ENCODE measurements around the gene IL17B.
"Not testable (repeated sequence)": the region's sequence is repeated elsewhere in the genome, so short reads cannot be mapped to it uniquely, and the experiment has no call there.

The IL17B gene

DNA sequence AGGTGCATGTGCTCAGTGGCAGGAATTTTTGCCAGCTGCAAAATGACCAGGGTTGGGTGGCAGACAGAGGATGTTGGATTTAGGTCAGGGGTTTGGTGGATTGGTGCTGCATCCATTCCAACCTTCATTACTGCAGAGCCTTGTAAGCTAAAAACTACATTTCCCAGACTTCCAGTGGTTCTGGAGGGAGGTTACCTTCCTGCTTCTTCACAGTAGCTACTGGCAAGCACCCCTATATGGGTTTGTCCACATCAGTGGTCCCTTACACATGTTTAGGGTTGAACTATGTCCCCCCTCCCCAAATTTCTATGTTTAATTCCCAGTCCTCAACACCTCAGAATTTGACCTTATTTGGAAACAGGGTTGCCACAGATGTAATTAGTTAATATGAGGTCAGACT, 20.7 kb upstream of the IL17B start:
- no peak for FAIRE-seq

DNA sequence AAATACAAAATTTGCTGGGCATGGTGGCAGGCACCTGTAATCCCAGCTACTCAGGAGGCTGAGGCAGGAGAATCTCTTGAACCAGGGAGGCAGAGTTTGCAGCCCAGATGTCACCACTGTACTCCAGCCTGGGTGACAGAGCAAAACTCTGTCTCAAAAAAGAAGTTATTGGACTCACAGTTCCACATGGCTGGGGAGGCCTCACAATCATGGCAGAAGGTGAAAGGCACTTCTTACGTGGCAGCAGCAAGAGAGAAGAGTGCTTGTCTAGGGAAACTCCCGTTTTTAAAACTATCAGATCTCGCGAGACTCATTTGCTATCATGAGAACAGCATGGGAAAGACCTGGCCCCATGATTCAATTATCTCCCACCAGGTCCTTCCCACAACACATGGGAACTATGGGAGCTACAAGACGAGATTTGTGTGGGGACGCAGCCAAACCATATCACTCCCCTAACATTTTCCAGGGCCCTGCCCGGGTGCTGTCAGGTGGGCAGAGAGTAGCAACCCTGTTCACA, 19.7 kb upstream of the IL17B start:
- not testable (repeated sequence) for FAIRE-seq

DNA sequence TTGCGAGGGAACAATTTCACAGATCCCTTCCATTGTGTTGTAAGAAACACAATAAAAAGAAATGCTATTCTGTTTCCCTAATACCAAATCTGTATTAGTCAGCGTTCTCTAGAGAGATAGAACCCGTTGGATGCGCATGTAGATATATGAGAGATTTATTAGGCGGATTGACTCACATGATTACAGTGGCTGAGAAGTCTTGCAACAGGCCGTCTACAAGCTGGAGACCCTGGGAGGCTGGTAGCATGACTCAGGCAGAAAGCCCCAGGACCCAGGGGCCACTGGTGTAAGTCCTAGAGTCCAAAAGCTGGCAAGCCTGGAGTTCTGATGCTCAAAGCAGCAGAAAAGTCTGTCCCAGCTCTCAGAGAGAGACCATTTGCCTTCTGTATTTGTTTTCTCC, 18.4 kb upstream of the IL17B start:
- FAIRE-seq: no peak

DNA sequence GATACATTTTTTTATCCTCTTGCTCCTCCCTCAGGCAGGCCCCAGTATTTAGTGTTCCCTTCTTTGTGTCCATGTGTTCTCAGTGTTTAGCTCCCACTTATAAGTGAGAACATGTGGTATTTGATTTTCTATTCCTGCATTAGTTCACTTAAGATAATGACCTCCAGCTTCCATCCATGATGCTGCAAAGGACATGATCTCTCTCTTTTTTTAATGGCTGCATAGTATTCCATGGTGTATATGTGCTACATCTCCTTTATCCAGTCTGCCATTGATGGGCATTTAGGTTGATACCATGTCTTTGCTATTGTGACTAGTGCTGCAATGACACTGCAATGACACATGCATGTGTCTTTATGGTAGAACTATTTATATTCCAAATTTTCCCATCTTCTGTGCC, 15.9 kb upstream of the IL17B start:
- FAIRE-seq: not testable (repeated sequence)

DNA sequence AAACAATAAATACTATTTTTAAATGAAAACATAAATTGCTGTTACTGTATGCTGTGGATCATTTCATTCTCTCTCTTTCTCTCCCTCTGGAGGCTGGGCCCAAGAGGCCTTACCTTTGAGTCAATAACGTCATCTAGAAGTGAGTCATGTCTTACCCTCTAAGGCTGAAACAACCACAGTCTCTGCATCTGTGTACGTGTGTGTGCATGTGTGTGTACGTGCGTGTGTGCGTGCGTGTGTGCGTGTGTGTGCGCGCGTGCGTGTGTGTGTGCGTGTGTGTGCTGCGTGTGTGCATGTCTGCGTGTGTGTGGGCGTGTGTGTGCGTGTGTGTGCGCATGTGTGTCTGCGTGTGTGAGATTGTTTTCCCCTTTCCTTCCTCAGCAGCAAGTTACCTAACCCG, 13.6 kb upstream of the IL17B start:
- FAIRE-seq: no peak

DNA sequence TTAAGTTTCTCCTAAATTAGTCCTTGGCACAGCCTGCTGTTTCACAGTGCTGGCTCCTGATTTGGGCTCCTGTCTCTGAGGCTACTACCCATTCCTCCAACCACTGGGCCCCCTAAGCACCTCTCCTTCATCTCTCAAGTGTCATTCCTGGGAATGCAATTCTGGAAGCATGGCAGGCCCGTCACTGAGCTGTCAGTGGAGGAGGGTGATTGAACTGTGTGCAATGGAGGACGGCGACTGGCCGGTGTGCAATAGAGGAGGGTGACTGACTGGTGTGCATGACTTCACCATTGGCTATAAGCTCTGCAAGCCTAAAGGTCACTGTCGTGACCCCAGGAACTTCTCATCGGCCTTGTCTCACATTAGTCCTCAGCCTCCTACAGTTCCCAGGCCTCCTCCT, 12.4 kb upstream of the IL17B start:
- no peak for FAIRE-seq

DNA sequence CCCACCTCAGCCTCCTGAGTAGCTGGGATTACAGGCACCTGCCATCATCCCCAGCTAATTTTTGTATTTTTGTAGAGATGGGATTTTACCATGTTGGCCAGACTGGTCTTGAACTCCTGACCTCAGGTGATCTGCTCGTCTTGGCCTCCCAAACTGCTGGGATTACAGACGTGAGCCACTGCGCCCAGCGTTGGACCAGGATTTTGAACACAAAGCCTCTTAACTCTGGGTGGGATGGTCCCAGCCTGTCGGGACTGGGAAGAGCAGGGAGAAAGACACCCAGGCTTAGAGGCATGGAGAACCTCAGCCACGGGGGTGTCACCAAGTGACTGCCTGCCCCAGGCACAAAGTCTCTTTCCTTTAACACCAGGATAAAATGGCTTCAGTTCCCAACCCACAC, 12.0 kb upstream of the IL17B start:
- not testable (repeated sequence) for FAIRE-seq

DNA sequence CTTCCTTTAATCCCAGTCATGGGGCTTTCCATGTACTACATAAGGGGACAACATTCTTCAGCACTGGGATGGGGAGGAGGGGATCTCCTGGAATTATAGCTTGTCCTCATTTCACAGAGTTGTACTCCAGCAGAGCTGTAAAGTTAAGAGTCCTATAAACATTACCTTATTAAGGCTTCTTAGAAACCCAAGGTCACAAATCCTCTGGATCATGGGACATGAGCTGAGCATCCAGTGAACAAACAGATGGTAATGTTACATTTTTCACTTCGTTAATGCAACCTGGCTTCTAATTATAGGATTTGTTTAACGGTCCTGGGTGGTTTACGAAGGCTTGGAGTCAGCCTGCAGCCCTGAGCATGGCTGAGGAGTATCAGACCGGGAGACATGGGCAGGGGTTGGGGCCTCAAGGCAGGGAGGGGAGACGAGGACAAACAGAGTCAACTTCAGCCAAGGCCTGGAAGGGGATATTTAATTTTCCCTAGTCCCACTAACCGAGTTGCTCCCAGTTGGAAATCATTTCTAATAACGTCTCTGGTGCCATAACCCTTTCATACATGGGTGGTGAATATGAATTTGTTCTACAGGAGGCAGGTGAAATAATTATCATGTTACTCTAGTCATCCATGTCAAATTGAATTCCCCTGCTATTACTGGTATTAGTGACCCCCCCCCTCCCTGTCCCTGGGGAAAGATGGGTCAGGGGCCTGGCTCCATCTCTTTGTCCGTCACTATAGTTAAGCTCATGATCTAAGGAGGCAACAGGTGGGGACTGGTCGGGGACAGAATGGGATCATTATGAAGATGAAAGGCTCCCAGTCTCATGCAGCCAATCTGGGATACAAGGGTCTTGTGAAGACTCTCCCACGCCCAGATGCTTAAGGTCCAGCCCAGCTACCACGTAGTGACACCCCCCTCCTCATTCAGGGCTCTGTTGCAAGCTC, 10.7 kb upstream of the IL17B start:
- FAIRE-seq: no peak

DNA sequence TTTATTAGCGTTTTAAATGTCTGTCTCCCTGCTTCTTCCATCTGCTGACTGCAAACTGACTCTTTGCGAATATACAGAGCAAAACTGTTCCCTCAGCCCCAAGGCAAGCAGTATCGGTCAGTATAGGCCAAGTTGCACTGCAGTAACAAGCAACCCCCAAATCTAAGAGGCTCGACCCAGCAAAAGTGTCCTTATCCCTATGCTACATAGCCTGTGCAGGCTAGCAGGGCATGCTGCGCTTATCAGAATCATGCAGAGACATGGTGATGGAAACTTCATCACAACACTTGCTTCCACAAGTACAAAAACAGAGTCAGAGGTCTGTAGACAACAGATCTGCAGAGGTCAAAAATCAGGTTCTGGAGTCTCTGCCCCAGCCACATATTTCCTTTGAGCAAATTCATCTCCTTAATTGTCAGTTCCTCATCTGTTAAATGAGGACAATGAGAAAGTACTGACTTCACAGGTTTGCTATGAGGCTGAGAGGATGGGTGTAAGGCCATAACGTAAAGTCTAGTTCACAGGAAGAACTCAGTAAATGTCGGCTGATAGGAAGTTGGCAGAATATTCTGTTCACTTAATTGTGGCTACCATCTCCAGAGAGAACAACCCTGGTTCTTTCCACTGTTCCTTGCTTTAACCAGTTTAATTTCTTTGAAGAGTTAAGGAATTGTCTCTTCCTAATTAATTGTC, 9.6 kb upstream of the IL17B start:
- FAIRE-seq: no peak

DNA sequence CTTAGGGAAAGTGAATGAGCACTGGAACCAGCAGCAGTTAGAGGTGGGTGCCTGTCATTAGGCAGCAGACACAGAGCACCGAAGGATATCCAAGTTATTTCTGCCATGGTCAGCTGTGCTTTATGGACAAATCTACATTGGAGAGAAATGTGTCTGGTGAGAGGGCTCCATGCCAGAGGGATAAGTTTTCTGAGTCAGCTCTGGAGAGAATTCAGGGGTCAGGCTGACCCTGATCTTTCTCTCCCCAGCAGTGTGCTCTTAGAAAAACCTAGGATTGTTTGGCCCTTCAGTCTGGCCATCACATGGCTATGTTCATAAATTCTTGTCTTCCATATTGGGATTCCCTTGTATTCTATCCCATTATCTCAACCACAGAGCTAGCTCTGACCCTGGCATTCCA, 8.9 kb upstream of the IL17B start:
- FAIRE-seq: no peak

DNA sequence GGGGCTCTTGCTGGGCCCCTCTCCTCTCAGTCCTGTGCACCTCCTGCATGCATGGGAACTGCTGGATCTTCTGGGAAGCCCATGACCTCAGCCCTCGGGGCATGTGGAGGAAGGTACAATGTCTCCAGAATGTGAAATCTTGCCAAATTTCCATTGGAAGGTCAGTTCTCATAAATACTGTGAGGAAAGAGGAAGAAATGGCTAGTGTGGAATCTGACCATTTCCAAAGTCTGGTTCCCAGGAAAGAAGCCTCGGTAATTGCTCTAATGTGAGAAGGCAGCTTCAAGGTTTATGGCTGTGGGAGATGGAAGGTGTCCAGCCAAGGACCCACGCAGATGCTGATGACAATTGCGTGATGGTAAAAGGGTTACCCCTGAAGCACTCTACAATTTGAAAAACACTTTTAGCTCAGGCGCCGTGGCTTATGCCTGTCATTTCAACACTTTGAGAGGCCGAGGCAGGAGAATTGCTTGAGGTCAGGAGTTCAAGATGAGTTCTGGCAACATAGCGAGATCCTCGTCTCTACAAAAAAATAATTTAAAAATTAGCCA, 8.1 kb upstream of the IL17B start:
- FAIRE-seq: no peak

DNA sequence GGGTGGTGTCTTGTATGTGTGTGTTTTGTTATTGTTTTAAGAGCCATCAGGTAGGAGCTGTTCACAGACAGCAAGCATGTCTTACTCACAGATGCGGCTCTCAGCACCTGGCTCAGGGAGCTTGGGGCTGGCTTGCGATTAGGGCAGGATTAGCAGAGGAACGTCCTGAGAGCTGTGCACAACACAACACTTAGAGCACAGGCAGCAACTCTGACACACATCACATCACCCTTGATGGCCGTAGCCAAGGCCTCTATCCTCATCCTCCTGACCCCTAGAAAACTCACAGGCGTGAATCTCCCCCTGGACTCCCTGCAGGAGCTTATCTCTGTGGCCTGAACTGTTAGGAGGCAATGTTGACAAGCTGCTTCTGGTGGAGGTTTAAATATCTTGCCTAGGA, 7.1 kb upstream of the IL17B start:
- FAIRE-seq: no peak

DNA sequence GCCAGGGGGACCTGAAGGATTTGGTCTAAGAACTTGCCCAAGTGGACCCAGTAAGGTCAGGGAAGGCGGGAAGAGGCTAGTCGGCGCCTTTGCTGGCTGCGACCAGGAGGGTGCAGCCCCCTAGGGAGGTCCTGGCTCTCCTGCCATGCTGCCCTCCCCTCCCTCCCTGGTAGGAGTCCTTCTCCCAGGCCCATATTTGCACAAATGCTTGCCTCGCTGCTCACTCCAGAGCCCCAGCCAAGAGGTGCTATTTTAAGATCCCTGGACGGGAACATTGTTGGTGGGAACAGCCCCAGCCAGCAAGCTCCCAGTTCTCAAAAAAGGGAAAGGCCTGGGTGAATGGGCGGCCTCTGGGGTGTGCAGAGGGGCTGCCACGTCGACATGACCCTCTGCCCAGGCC, 4.3 kb upstream of the IL17B start:
- FAIRE-seq: no peak

DNA sequence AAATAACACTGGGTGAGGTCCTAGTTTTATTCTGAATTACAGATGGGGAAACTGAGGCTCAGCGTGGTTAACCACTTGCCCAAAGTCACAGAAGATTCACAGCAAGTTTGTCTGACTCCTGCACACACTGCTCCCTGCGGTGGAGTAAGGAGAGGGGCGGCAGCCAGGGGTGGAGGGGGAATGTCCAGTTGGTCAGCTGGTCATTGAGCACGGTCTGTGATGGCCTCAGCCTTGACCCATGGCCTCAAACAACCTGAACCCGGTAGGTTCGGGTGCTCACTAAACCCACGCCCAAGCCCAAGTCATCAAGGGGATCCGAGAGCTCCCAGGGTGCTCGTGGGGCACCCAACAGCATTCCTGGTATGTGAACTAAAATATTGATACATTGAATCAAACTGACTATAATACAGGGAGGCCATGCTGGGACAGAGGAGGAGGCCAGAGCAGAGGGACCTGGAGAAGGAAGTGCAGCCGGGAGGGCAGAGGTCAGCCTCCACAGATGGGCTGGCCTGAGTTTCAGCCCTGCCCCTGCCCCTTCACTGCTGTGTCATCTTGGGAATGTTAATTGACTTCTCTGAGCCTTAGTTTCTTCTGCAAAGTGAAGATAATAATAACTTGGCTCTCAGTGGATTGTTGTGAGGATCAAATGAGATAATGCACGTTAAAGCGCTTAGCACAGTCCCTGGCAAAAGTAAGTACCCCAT, 3.6 kb upstream of the IL17B start:
- FAIRE-seq: no peak

DNA sequence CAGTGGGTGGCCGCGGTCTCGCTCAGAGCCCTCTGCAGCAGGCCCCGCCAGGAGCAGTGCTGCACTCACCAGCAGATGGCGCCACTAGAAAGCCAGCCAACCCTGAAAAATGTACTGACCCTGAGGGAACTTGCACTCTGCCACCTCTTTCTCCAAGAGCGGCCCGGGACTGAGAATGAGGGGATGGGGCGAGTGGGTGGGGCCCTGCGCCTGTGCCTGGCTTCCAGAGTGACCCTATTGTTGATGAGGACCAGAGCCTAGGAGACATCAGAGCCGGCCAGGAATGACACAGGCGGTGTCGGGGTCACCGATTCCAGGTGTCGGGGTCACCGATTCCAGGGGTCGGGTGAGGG, 2.9 kb upstream of the IL17B start:
- no peak for FAIRE-seq

DNA sequence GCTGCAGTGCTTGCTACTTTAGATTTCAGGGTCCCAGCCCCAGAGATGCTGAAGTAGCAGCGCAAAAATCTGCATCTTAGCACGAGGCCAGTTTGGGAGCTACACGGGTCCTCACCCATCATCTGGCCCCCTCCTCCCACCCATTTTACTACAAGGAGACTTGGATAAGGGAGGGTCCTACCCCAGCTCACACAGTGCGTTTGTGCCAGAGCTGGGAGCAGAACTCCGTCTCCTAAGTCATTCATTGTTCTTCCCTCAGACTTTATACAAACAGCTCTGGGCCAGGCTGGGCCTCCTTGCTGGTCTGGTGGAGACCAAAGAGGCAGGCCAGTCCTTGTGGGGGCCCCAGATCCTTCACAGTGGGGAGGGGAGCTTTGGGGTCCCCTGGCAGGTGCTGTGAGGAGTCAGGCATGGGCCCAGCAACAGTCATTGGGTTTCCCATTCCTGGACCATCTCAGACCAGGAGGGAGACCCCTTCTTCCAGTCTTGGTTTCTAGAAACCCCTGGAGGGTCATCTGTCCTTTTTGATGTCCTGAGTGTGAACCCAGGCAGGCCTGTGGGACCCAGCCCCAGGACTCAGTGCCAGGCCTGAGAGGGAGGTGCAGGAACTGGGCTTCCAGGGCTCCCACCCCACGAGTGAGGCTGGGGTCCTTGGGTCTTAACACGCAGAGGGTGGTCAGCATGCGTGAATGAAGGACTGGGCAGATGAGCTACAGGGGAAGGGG, 2.3 kb upstream of the IL17B start:
- no peak for FAIRE-seq

DNA sequence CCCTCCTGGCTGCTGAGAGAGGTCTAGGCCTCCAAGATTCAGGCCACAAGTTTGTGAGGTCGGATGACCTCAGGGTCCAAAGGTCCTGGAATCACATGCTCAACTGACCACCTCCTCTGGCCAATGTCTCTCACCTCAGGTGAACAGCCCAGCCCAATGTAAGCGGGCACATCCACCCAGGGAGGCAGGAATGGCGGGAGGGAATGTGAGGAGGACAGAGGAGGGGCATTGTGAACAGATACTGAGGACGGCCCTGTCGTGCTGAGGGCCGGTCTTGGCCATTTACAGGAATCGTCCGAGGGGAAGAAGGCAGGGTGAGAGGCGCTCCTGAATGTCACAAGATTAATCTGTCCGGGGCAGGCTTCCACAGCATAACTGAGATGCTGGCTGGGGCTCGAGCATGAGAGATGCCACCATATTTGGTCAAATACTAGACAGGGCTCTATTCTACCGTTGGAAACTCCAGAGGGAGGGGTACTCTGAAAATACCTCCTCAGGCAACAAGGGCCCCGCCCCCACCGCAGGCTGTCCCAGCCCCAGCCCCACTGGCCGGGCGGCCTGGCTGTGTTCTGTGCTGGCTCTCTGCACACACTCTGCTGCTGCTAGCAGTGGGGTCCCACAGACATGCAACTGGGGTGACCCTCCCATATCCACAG, 1.5 kb upstream of the IL17B start:
- FAIRE-seq: no peak

DNA sequence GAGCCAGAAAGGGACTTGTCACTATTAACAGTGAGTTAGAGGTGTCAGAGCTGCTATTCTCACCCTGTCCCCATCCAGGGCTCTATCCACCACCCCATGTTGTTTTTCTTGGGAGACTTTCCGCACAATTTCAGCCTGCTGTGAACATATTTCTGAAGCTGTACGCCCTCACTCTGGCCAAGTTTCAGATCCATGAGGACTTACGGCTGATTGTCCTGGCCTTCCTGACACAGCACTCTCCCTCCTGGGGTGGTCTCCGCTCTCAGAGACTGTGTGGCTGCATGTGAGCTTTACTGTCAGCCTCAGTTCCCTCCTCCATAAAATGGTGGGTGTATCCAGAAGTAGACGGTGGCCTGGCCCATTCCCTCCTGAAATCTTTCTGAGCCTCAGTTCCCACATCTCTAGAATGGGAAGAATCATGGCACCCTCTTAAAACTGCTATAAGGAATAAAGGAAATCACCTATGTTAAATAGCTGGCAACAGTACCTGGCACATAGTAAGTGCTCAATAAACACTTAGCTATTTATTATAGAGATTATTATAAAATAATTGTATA, 804 bp upstream of the IL17B start:
- FAIRE-seq: no peak

DNA sequence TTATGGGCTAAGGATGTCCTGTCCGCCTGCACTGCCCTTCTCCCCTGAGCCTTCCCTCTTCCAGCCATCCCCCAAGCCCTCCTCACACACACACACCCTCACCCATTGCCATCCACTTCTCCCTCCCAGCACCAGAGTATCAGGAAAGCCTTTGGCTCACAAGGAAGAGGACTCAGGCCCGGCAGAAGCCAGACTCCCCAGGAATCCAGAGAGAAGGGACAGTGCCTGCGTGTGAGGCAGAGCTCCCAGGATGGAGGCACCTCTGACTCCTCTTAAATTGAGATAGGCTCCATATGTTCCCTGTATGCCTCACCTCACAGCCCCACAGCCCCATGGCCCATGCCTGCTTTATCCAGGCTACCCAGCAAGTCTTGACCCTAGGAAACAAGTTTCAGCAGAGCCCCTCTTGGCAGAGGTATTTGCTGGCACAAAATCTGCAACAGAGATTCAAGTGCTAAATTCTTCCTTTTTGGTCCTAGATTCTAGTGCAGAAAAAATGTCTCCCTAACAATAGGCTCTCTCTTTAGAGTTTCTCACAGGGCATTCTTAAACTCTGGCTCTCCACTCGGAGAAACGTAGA, 761 bp downstream of the IL17B start:
- FAIRE-seq: no peak

DNA sequence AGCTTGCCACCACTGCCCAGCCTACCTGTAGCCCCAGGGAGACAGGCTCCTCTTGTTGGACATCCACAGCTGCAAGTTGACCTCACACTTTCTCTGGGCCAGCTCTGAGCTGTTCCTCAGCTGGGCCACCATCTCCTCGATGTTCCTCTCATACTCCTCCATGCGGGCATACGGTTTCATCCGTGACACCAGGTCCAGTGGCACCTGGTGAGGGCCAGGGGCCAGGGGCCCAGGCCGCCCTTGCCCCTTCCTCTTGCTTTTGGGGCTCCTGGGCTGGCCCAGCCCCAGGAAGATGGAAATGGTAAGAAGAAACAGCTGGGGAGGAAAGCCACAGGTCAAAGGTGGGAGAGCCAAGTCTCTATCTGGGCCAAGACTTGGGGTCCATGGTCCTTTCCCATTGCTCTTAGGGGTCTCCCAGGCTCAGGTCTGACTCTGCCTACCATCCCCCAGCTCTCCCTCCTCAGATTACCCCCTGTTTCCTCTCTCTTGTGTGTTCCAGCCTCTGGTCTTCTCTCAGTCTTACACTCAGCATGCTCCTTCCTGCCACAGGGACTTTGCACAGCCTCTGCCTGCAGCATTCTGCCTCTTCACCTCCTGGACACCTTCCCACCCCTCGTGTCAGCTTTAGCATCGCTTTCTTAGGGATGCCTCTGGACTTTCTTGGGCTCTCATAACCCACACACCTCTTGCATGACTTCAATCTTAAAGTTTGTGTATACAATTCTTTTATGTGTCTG, 2.2 kb downstream of the IL17B start:
- FAIRE-seq: no peak

DNA sequence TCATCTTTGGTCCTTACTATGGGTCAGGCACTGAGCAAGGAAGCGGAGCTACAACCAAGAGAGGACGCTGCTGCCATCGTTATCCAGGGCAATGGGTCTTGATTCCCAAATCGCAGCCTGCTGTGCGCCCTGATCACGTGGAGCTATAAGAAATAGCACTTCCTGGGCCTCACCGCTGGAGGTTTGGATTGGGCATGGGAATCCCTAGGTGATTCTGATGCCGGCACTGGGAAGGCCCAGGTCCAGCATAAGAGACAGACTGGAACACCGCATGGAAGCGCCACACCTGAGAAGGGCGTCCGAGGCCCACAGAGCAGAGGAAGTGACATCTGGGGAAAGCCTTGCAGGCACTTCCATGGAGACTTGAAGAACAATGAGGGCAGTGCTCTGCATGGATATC, 3.0 kb downstream of the IL17B start:
- no peak for FAIRE-seq
